GM21447 (cell line): ENCODE measurements around the gene PAM.

ENCODE experiments used
- ATAC-seq: cut with Tn5 transposase; IDR thresholded peaks from one replicate; pipeline ENCODE4 v1.9.1; 2021; ENCODE audit not compliant: unreplicated experiment

PAM gene

GRCh38 chr5:102754767-102755431 lies at the start of gene PAM:
TSS of gene PAM (plus strand) at chr5:102755305. CDS start at chr5:102866196, 110,891 bp downstream.
- ATAC-seq = peak; percentile 67

- no peak for ATAC-seq
Observed at GRCh38 chr5:102711525-102712385, 43.4 kb upstream of the PAM start.

- ATAC-seq = no peak
Observed at GRCh38 chr5:102713278-102713677, 41.8 kb upstream of the PAM start.

- ATAC-seq = no peak
Observed at GRCh38 chr5:102713682-102714231, 41.3 kb upstream of the PAM start.

GRCh38 chr5:102715082-102715807 lies 39.9 kb upstream of the PAM start:
- ATAC-seq = no peak

GRCh38 chr5:102716017-102716416 lies 39.1 kb upstream of the PAM start:
- ATAC-seq = no peak

- ATAC-seq = no peak
Observed at GRCh38 chr5:102718819-102719218, 36.3 kb upstream of the PAM start.

GRCh38 chr5:102719886-102720285 lies 35.2 kb upstream of the PAM start:
- ATAC-seq = no peak

GRCh38 chr5:102720969-102721368 lies 34.1 kb upstream of the PAM start:
- ATAC-seq = no peak

- ATAC-seq = no peak
Observed at GRCh38 chr5:102722931-102723330, 32.2 kb upstream of the PAM start.

GRCh38 chr5:102731693-102732092 lies 23.4 kb upstream of the PAM start:
- ATAC-seq = peak; percentile 48

GRCh38 chr5:102733534-102733933 lies 21.6 kb upstream of the PAM start:
- ATAC-seq = no peak

- ATAC-seq = no peak
Observed at GRCh38 chr5:102737161-102737560, 17.9 kb upstream of the PAM start.

GRCh38 chr5:102737805-102738469 lies 17.2 kb upstream of the PAM start:
- ATAC-seq = no peak

GRCh38 chr5:102740515-102740914 lies 14.6 kb upstream of the PAM start:
- ATAC-seq = no peak

- ATAC-seq = no peak
Observed at GRCh38 chr5:102742215-102742614, 12.9 kb upstream of the PAM start.

GRCh38 chr5:102743900-102744299 lies 11.2 kb upstream of the PAM start:
- ATAC-seq = no peak

- ATAC-seq = peak; percentile 64
Observed at GRCh38 chr5:102747386-102748166, 7.5 kb upstream of the PAM start.

- ATAC-seq = no peak
Observed at GRCh38 chr5:102749416-102750030, 5.6 kb upstream of the PAM start.
